Body of pancreas (tissue), 4 donors: ENCODE data around the gene ZNF837. TPM values are rescaled to one million over a fixed set of nuclear protein-coding genes. Genes with fewer than 3 reads are reported as not detected.
"Not testable (repeated sequence)": the region's sequence is repeated elsewhere in the genome, so short reads cannot be mapped to it uniquely, and the experiment has no call there.

Experiments used
- ATAC-seq: fragments of 150-250 bp; one replicate; pipeline ENCODE4 v1.9.1; 2016
- DNase-seq, 4 donors: peaks; one replicate each; pipeline ENCODE4 v3.0.0-alpha.2; 2019
- H3K27ac ChIP-seq, 4 donors: fragments of 200-600 bp; sonication (generic); 1 replicate in 3 of 4; 2 replicates in 1 of 4; pipeline versions ENCODE4 v1.5.1 to v1.6.1; 2016 to 2019; ENCODE audit warnings: mild to moderate bottlenecking in 1 of 4, mixed read lengths in 1 of 4, moderate library complexity in 1 of 4
- H3K27me3 ChIP-seq, 2 donors: fragments of 200-600 bp; sonication (generic); one replicate each; pipeline ENCODE4 v1.6.0; 2016; ENCODE audit warnings: mild to moderate bottlenecking in 1 of 2
- H3K36me3 ChIP-seq, 2 donors: fragments of 200-600 bp; sonication (generic); replicated peaks in 1 of 2; 2 replicates each; pipeline ENCODE4 v1.5.1; 2016; ENCODE audit warnings: low read depth in 2 of 2; ENCODE audit not compliant: insufficient read depth in 1 of 2
- H3K4me1 ChIP-seq: fragments of 200-600 bp; sonication (generic); one replicate; pipeline ENCODE4 v1.6.0; 2016
- H3K4me3 ChIP-seq, 2 donors: fragments of 200-600 bp; sonication (generic); 1 replicate in 1 of 2; 2 replicates in 1 of 2; pipeline ENCODE4 v1.5.1; 2016 to 2019
- H3K9me3 ChIP-seq, 3 donors: fragments of 200-600 bp; sonication (generic); 1 replicate in 2 of 3; 2 replicates in 1 of 3; pipeline ENCODE4 v1.5.1; 2016
- CTCF ChIP-seq, 7 experiments: fragments of 450-650 bp in 4 of 7; fragments of 200-600 bp in 3 of 7; sonication (generic) in 3 of 7; IDR thresholded peaks; one replicate each; pipeline ENCODE4 v1.5.1; 2016 to 2019; ENCODE audit warnings: antibody characterized with exemption in 7 of 7
- POLR2A ChIP-seq, 3 donors: fragments of 450-650 bp; IDR thresholded peaks; one replicate each; pipeline ENCODE4 v1.6.1; 2016; ENCODE audit warnings: antibody characterized with exemption in 3 of 3, mild to moderate bottlenecking in 2 of 3
- WGBS, 2 donors: methylation state at CpG; one replicate each; pipeline ENCODE4 v1.1.5; 2017; 5-methylcytosine and 5-hydroxymethylcytosine counted together
- intact Hi-C: fragments of 100-400 bp; cut with DNase I; formaldehyde crosslinking; loops from one replicate; pipeline ENCODE4 v1.15.1; 2023
- total RNA-seq, 2 donors: library from RNA; depleted of rRNA; stranded (reverse); fragments of >200 nt; gene quantifications; one replicate each; pipeline ENCODE4 v1.1.0, GENCODE V29; 2016

Gene ZNF837
- total RNA-seq, 2 donors from 2014 or later: 7.3 to 15.2 TPM

GRCh38 chr19:58406818-58407657, 26.2 kb upstream of the ZNF837 start:
- intact Hi-C loops: no loop called here
- Histone ChIP-seq H3K27me3 (no peaks in the 10 kb centered on the region), H3K4me1 (peaks cover 27% of the 10 kb centered on the region), H3K27ac (peak overlapping the region in 2 of 4 donors; percentile 65 to 84), H3K9me3 (no peaks in the 10 kb centered on the region), H3K4me3 (no peak overlapping the region), H3K36me3 (no peaks in the 10 kb centered on the region)
- ATAC-seq (no peak), DNase-seq (no peak)
- WGBS, 2 donors: 53 to 68% methylated on average over 8 to 10 of the region's 10 CpGs
- TF ChIP-seq POLR2A (IDR thresholded peaks at IDR 0.05) (no peak), CTCF (IDR thresholded peaks at IDR 0.05) (peak in 2 of 7 experiments; percentile 17 to 31)

- H3K27ac ChIP-seq, ATAC-seq, intact Hi-C loops, H3K36me3 ChIP-seq, DNase-seq, H3K27me3 ChIP-seq, H3K4me3 ChIP-seq, H3K9me3 ChIP-seq: not testable (repeated sequence)
- H3K4me1 ChIP-seq: peaks cover 28% of the 10 kb centered on the region
- WGBS, 2 donors: 61 to 67% methylated on average over 4 to 5 of the region's 5 CpGs
These were observed 23.2 kb upstream of the ZNF837 start for GRCh38 chr19:58403920-58404478.

GRCh38 chr19:58401840-58402421, 21.1 kb upstream of the ZNF837 start:
- H3K36me3 ChIP-seq: no peaks in the 10 kb centered on the region
- peak overlapping the region in 1 of 2 donors; percentile 16 for H3K4me3 ChIP-seq
- DNase-seq (no peak), ATAC-seq (no peak)
- peaks cover 19% of the 10 kb centered on the region for H3K4me1 ChIP-seq
- H3K27ac ChIP-seq: peak overlapping the region in 2 of 4 donors; percentile 31 to 85
- TF ChIP-seq CTCF (IDR thresholded peaks at IDR 0.05): no peak
- TF ChIP-seq POLR2A (IDR thresholded peaks at IDR 0.05): no peak
- intact Hi-C loops: no loop called here
- H3K27me3 ChIP-seq: no peaks in the 10 kb centered on the region
- 22 to 37% methylated on average over 16 to 23 of the region's 23 CpGs for WGBS, 2 donors
- no peaks in the 10 kb centered on the region for H3K9me3 ChIP-seq

GRCh38 chr19:58400916-58401839, 20.3 kb upstream of the ZNF837 start:
- Histone ChIP-seq H3K4me1 (peaks cover 16% of the 10 kb centered on the region), H3K27ac (peak overlapping the region in 3 of 4 donors; percentile 31 to 85 (median 71)), H3K27me3 (no peaks in the 10 kb centered on the region), H3K36me3 (no peaks in the 10 kb centered on the region), H3K9me3 (no peaks in the 10 kb centered on the region), H3K4me3 (peak overlapping the region; percentile 2 to 16)
- ATAC-seq (peak; percentile 100), DNase-seq (peak; percentile 99 to 100 (median 100))
- WGBS, 2 donors: 1 to 3% methylated on average over 42 to 80 of the region's 80 CpGs
- TF ChIP-seq CTCF (IDR thresholded peaks at IDR 0.05): no peak
- TF ChIP-seq POLR2A (IDR thresholded peaks at IDR 0.05): peak; percentile 62 to 88 (median 86)
- intact Hi-C loops: no loop called here
